ENCODE results near the gene GRIP1. TPM values are rescaled to one million over a fixed set of nuclear protein-coding genes. Genes with fewer than 3 reads are reported as not detected.

The GRIP1 gene
- total RNA-seq, 2 donors from 2014 or later, result 5.2 to 19.5 TPM

- H3K27ac ChIP-seq, result no peak overlapping the region
- 64% methylated on average over 2 of the region's 2 CpGs for WGBS
- intact Hi-C loops (cut with DNase I), result no loop called here
- no peaks in the 10 kb centered on the region for H3K36me3 ChIP-seq
- no peaks in the 10 kb centered on the region for H3K9me3 ChIP-seq
- TF ChIP-seq CTCF (IDR thresholded peaks at IDR 0.05) (no peak), POLR2A (IDR thresholded peaks at IDR 0.05) (no peak), POLR2AphosphoS5 (IDR thresholded peaks at IDR 0.05) (no peak)
- no peak overlapping the region for H3K4me3 ChIP-seq
- DNase-seq (ENCODE audit: low spot score), result no peak
- H3K4me1 ChIP-seq (replicated peaks), result no peaks in the 10 kb centered on the region
- no peaks in the 10 kb centered on the region for H3K27me3 ChIP-seq (replicated peaks; ENCODE audit: insufficient read depth)
Measured at GRCh38 chr12:66669541-66669940, 9.3 kb downstream of the GRIP1 start.

GRCh38 chr12:66668311-66668710, 10.6 kb downstream of the GRIP1 start:
- Histone ChIP-seq H3K36me3 (no peaks in the 10 kb centered on the region), H3K27me3 (replicated peaks; ENCODE audit: insufficient read depth) (no peaks in the 10 kb centered on the region), H3K4me1 (replicated peaks) (no peaks in the 10 kb centered on the region), H3K27ac (no peak overlapping the region), H3K9me3 (no peaks in the 10 kb centered on the region), H3K4me3 (no peak overlapping the region)
- no peak for TF ChIP-seq POLR2A (IDR thresholded peaks at IDR 0.05)
- no peak for TF ChIP-seq CTCF (IDR thresholded peaks at IDR 0.05)
- no peak for TF ChIP-seq POLR2AphosphoS5 (IDR thresholded peaks at IDR 0.05)
- 70% methylated on average over 2 of the region's 2 CpGs for WGBS
- DNase-seq (ENCODE audit: low spot score), result no peak
- intact Hi-C loops (cut with DNase I), result no loop called here

GRCh38 chr12:66667906-66668305, 11.0 kb downstream of the GRIP1 start:
- Histone ChIP-seq H3K27me3 (replicated peaks; ENCODE audit: insufficient read depth) (no peaks in the 10 kb centered on the region), H3K36me3 (no peaks in the 10 kb centered on the region), H3K4me1 (replicated peaks) (no peaks in the 10 kb centered on the region), H3K9me3 (no peaks in the 10 kb centered on the region), H3K4me3 (no peak overlapping the region), H3K27ac (no peak overlapping the region)
- intact Hi-C loops (cut with DNase I), result no loop called here
- TF ChIP-seq POLR2A (IDR thresholded peaks at IDR 0.05), result no peak
- TF ChIP-seq CTCF (IDR thresholded peaks at IDR 0.05), result no peak
- TF ChIP-seq POLR2AphosphoS5 (IDR thresholded peaks at IDR 0.05), result no peak
- no peak for DNase-seq (ENCODE audit: low spot score)

- H3K4me1 ChIP-seq (replicated peaks), result no peaks in the 10 kb centered on the region
- TF ChIP-seq CTCF (IDR thresholded peaks at IDR 0.05), result no peak
- no peak for TF ChIP-seq POLR2A (IDR thresholded peaks at IDR 0.05)
- TF ChIP-seq POLR2AphosphoS5 (IDR thresholded peaks at IDR 0.05), result no peak
- intact Hi-C loops (cut with DNase I), result no loop called here
- no peak overlapping the region for H3K4me3 ChIP-seq
- DNase-seq (ENCODE audit: low spot score), result no peak
- WGBS, result 98% methylated on average over 1 of the region's 1 CpG
- H3K36me3 ChIP-seq, result no peaks in the 10 kb centered on the region
- H3K27ac ChIP-seq, result no peak overlapping the region
- H3K9me3 ChIP-seq, result no peaks in the 10 kb centered on the region
- H3K27me3 ChIP-seq (replicated peaks; ENCODE audit: insufficient read depth), result no peaks in the 10 kb centered on the region
Measured at GRCh38 chr12:66666481-66666880, 12.4 kb downstream of the GRIP1 start.

- no peak overlapping the region for H3K27ac ChIP-seq
- intact Hi-C loops (cut with DNase I), result no loop called here
- no peaks in the 10 kb centered on the region for H3K27me3 ChIP-seq (replicated peaks; ENCODE audit: insufficient read depth)
- no peak overlapping the region for H3K4me3 ChIP-seq
- no peaks in the 10 kb centered on the region for H3K4me1 ChIP-seq (replicated peaks)
- no peaks in the 10 kb centered on the region for H3K9me3 ChIP-seq
- H3K36me3 ChIP-seq, result no peaks in the 10 kb centered on the region
- no peak for TF ChIP-seq POLR2A (IDR thresholded peaks at IDR 0.05)
- no peak for TF ChIP-seq POLR2AphosphoS5 (IDR thresholded peaks at IDR 0.05)
- TF ChIP-seq CTCF (IDR thresholded peaks at IDR 0.05), result no peak
- 93% methylated on average over 3 of the region's 3 CpGs for WGBS
- DNase-seq (ENCODE audit: low spot score), result no peak
Measured at GRCh38 chr12:66665435-66665985, 13.4 kb downstream of the GRIP1 start.

All from prostate gland (tissue), 2 donors.